Stimulated activated CD4-positive, alpha-beta T cell treated with anti-CD3 and anti-CD28 coated beads, Interleukin-2, amount 100 ng/mL, for 4 hours (primary cell): ENCODE measurements around the gene TK1.

Source experiments
- DNase-seq: peaks from one replicate; pipeline ENCODE4 v3.0.0-alpha.2; 2020; ENCODE audit warnings: low read depth

Gene TK1

DNA sequence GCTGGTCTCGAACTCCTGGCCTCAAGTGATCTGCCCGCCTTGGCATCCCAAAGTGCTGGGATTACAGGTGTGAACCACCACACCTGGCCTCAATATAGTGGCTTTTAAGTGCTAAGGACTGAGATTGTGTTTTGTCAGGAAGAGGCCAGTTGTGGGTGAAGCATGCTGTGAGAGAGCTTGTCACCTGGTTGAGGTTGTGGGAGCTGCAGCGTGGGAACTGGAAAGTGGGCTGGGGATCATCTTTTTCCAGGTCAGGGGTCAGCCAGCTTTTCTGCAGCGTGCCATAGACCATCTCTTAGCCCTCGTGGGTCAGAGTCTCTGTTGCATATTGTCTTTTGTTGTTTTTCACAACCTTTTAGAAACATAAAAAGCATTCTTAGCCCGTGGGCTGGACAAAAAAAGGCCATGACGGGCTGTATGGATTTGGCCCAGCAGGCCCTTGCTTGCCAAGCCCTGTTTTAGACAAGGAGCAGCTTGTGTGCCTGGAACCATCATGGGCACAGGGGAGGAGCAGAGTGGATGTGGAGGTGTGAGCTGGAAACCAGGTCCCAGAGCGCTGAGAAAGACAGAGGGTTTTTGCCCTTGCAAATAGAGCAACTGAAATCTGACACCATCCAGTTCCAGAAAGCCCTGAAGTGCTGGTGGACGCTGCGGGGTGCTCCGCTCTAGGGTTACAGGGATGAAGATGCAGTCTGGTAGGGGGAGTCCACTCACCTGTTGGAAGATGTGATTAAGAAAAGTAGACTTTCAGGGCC, 32.7 kb upstream of the TK1 start:
- DNase-seq, result no peak

DNA sequence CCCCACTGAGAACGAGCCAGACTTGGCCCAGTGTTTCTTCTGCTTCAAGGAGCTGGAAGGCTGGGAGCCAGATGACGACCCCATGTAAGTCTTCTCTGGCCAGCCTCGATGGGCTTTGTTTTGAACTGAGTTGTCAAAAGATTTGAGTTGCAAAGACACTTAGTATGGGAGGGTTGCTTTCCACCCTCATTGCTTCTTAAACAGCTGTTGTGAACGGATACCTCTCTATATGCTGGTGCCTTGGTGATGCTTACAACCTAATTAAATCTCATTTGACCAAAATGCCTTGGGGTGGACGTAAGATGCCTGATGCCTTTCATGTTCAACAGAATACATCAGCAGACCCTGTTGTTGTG, 27.8 kb upstream of the TK1 start:
- no peak for DNase-seq

DNA sequence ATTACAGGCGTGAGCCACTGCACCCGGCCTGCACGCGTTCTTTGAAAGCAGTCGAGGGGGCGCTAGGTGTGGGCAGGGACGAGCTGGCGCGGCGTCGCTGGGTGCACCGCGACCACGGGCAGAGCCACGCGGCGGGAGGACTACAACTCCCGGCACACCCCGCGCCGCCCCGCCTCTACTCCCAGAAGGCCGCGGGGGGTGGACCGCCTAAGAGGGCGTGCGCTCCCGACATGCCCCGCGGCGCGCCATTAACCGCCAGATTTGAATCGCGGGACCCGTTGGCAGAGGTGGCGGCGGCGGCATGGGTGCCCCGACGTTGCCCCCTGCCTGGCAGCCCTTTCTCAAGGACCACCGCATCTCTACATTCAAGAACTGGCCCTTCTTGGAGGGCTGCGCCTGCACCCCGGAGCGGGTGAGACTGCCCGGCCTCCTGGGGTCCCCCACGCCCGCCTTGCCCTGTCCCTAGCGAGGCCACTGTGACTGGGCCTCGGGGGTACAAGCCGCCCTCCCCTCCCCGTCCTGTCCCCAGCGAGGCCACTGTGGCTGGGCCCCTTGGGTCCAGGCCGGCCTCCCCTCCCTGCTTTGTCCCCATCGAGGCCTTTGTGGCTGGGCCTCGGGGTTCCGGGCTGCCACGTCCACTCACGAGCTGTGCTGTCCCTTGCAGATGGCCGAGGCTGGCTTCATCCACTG, 27.3 kb upstream of the TK1 start, which contains the start of gene BIRC5:
Gene BIRC5, plus strand, starts transcription at position 238 of the 690 bp plus-strand sequence. Its CDS starts 64 bp downstream, at position 302.
- DNase-seq, result peak; percentile 84

DNA sequence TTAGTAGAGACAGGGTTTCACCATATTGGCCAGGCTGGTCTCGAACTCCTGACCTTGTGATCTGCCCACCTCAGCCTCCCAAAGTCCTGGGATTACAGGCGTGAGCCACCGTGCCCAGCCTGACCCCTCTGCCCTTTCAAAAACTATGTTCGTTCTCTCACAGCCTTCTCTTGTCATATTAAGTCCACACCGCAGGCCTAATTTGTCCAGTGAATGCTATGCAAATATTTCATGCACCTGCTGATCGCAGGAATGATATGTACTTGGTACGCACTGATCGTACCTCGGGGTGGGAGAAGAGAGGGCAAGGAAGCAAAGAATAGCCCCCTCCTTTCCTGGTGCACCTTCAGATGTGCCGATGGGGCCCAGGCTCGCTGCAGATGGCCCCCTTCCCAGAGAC, 24.2 kb upstream of the TK1 start:
- no peak for DNase-seq

DNA sequence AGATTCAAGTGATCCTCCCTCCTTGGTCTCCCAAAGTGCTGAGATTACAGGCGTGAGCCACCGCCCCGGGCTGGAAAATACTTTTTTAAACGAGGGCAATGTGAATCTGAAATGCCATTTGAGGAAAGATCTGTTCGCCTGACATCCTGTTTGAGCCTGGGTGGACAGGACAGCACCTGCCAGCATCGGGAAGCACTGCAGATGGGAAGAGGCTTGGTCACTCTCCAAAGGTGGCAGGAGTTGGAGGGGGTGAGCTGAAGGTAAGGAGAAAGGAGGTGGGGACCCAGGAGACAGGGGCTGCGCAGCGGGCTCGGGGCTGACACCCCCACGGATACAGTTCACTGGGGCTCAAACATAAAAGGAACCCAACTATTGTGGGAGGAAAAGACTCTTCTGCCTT, 23.3 kb upstream of the TK1 start:
- DNase-seq, result no peak

DNA sequence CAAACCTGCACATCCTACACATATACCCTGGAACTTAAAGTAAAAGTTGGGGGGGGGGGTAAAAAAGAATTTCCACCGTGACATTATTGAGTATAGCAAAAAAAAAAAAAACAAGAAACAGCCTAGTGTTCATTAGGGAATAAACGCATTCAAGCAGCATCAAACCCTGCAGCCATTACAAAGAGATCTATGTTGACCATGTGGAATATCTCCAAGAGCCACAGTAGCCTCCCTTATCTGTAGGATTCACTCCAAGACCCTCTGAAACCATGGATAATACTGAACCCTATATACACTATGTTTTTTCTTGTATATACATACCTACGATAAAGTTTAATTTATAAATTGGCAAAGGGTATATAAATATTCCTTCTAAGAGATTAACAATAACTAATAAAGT, 21.6 kb upstream of the TK1 start:
- no peak for DNase-seq

DNA sequence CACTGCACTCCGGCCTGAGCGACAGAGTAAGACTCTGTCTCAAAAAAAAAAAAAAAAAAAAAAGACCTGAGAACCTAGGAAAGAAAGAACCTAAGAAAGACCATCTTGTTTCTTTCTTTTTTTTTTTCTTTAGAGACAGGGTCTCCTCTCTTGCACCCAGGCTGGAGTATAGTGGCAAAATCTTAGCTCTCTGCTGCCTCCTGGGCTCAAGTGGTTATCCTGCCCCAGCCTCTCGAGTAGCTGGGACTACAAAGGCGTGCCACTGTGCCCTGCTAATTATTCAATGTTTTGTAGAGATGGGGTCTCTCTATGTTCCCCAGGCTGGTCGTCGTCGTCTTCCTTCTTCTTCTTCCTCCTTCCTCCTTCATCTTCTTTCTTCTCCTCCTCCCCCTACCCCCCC, 19.4 kb upstream of the TK1 start:
- DNase-seq, result no peak

DNA sequence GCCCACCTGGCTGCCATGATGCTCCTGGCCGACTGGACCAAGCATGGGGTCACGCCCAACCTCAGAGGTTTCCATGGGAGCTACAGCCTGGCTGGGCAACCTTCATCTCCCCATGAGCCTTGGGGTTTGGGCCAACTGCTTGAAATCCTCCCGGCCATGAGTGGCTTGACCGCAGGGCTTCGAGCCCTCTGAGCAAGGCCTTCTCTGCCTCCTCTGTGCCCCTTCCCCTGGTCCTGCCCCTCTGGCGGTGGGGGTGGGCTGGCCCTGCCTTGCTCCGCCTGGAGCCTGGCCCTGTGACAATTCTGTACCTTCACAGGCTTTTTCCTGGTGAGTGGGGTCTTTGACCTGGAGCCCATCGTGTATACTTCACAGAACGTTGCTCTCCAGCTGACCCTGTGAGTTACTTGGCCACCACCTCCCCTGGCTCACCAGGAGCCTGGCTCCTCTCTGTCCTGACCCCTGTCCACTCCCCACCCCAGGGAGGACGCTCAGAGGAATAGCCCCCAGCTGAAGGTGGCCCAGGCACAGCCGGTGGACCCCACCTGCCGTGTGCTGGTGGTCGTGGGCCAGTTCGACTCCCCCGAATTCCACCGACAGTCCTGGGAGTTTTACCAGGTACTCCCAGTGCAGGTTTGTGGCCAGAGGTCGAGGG, 18.4 kb upstream of the TK1 start:
- no peak for DNase-seq

DNA sequence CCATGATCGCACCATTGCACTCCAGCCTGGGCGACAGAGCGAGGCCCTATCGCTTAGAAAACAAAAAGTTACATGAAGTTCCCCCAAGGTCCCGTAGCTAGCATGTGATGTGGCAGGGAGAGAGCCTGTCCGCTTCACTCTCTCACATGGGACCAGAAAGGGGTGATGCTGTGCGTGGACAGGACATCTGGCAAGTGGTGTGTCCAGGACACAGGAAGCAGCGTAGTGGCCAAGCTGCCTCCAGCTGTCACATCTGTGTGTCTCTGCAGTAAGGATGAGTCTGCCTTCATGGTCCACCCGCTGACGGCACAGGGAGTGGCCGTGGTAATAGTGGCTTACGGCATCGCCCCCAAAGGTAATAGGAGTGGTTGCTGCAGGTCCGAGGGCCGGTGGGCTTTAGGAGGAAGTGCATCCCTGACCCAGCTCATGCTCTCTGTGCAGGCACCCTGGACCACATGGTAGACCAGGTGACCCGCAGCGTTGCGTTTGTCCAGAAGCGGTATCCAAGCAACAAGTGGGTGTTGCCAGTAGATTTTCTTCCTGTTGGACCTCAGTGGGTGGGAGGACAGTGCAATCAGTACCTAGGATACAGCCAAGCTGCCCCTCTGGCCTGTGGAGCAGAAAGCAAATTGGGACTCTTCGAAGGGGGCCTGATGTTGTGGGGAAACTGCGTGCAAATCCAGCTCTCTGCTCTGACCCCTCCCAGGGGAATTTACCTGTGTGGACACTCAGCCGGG, 17.7 kb upstream of the TK1 start:
- no peak for DNase-seq

DNA sequence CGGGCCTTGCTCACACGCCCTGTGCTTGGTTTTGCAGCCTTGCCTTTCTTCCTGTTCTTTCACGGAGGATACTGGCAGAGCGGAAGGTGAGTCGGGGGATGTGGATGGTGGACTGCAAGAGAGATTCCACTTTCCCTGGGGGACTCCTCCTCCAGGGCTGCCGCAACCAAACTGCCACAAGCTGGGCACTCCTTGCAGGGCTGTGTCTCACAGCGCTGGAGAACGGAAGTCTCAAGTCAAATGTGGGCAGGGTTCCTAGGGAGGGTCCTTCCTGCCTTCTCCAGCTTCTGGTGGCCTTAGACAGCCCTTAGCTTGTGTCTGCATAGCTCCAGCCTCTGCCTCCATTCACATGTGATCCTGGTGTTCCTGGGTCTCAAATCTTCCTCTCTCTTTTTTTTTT, 15.8 kb upstream of the TK1 start:
- DNase-seq, result no peak

DNA sequence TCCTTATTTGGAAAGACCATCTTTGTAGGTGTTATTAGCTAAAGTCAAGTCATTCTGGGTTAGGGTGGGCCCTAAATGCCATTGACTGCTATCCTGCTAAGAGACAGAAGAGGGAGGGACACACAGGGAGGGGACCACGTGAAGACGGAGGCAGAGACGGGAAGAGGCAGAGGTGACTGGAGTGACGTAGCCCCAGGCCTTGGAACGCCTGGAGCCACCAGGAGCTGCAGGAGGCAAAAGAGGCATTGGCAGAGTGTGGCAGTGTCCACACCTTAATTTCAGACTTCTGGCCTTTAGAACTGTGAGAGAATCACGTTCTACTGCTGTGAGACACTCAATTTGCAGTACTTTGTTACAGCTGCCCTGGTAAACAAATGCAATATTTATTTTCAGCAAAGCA, 13.6 kb upstream of the TK1 start:
- DNase-seq, result no peak

DNA sequence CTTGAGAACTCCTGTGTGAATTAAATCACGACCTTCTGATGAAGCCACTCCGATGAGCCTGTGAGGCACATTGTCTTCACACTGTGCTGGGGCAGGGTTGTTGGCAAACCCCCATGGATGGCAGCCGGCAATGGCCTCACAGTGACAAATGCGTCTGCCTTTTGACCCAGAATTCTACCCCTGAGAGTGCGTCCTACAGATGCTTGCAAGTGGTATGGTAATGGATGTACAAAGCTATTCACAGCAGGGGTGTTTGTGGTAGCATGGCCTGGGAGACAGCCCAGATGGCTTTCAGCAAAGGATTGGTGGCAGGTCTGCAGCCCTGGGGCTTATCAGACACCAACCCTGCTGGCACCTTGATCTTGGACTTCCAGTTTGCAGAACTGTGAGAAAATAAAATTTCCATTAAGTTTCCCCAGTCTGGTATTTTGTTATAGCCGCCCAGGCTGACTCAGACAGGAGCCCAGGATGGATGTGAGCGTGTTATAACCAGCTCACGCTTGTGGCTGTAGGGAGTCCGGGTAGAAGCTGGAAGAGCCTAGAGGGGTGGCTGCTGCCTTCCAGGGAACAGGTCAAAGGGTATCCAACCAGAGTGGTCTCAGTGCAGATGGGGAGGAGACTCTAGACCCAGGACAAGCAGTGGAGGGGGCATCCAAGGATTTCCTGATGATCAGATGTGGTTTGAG, 10.4 kb upstream of the TK1 start:
- DNase-seq, result no peak

DNA sequence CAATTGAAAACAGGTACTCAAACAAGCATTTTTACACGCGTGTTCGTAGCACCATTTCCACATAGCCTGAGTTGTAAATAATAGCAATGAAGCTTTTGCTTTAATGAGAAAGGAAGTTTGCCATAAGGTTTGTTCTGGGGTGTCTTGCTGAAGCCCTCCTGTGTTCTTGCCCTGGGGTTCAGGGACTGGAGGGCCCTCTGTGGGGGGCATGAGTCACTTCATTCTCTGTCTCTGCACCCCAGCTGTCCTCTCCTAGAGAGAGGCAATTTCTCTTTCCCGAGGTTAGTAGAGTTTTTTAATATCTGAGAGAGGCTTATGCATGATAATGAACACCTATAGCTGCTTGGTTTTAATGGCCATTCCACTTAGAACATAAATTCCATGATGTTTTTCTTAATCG, 9.9 kb upstream of the TK1 start:
- no peak for DNase-seq

DNA sequence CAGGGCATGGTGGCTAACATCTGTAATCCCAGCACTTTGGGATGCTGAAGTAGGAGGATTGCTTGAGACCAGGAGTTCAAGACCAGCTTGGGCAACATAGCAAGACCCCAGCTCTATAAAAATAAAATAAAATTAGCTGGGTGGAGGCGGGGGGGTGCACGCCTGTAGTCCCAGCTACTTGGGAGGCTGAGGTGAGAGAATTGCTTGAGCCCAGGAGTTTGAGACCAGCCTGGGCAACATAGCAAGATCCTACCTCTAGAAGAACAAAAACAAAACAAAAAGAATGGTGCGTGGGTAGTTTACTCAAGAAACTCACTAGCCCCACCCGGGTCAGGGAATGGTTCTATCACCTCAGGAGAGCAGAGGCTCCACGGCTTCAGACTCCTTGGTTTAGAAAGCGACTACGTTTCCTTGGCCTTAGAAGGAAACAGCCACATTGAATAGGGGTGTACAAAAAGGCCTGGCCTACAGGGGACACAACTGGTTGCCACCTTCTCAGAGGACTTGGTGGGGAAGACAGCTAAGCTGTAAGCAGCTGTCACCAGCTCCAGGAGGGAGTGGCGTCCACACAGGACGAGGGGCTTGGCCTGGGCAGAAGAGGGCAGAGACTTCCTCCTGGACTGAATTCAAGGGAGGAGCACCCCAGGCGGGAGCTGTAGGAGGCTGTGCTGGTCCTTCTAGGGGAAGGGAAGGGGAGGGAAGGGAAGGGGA, 716 bp downstream of the TK1 start:
- no peak for DNase-seq

DNA sequence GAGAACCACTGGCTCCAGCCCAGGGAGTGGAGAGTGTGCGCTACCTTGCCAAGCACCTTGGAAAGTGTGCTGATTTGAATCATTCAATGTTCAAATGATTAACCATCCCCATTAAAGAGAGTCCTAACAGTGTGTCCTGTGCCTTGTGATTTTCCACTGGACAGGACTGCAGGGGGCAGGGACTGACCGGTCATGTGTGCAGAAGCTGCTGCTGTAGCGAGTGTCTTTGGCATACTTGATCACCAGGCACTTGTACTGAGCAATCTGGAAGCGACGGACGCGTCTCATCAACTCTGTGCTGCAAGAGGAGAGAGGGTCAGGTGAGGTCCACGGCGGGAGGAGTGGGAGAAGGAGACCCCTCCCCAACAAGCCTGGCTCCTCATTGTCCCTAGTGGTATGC, 2.0 kb downstream of the TK1 start:
- no peak for DNase-seq

DNA sequence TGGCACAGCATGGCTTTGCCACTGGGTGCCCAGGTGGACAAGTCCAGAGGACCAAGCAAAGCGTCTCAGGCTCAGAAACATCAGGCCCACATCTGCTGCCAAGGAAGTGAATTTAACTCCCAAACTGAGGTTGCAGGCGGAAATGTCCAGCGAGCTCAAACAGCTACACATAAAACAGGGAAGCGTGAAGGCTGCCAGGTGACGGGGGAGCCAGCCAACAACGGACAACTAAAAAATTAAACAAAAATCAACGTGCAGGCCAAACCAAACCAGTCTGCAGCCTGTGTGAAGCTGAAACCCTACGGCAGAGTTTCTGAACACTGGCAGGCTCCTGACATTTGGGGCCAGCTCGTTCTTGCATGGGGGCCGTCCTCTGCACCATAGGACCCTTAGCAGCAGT, 2.5 kb downstream of the TK1 start:
- DNase-seq, result no peak

DNA sequence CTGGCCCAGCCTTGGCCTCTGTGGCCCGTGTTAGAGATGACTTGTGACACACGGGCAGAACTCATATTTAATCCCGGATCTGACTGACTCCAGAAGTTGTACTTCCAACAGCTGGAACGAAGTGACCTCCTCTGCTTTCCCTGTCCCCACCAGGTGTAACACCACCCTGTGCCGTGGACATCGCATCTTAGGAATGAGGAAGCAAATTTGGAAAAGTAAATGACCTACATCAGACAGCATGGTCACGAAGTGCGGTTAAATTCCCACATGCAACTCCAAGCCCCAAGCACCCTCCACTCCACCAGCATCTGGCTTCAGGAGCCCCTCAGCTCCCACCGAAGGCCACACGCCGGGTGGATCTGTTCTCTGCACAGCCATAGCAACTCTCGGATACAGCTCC, 2.9 kb downstream of the TK1 start:
- no peak for DNase-seq

DNA sequence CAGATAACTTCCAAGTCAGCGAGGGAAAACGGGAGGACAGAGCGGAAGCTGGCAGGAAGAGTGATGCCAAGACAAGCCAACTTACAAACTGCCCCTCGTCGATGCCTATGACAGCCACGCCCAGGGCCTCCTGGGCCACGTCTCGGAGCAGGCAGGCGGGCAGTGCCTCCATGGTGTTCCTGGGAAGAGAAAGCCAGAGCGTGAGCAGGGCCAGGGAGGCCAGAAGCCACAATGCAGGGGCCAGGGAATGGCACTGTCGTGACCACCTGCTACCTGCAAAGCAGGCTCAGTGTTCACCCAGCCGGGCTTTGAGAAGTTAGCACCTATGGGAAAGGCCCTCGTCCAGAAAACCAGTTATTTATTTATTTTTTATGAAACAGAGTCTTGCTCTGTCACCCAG, 4.3 kb downstream of the TK1 start:
- DNase-seq, result no peak

DNA sequence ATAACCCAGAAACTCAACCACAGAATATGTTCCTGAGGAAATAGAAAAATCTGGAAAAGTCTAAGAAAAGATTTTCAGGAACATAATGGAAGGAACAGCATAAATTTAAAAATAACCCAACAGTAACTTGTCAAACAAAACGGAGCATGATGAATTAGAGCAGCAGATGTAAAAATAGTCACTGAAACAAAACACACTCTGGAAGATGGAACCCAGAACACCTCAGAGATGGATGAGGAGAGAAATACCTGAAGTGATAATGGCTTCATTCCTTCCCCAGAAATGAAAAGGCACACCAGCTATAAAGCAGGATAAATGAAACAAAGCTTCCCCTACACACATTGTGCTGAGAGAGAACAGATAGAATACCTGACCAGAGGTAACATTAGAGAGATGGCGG, 6.3 kb downstream of the TK1 start:
- no peak for DNase-seq

DNA sequence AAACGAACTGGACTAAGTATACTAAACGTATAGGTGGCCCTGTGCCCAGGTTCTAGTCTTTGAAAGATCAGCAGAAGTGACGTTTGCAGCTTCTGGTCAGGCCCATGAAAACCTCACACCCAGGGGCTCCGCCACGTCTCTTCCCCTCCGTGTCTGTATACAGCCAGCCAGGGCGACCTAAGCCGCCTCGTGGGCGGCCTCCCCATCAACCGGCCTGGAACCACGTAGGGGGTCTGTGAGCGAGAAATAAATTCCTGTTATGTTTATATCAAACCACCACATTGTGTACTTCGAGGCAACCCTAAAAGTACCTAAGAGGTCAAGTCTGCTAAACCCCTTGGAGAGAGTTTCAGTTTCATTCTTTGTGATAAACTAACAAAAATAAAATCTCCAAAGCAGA, 6.8 kb downstream of the TK1 start:
- DNase-seq, result no peak

DNA sequence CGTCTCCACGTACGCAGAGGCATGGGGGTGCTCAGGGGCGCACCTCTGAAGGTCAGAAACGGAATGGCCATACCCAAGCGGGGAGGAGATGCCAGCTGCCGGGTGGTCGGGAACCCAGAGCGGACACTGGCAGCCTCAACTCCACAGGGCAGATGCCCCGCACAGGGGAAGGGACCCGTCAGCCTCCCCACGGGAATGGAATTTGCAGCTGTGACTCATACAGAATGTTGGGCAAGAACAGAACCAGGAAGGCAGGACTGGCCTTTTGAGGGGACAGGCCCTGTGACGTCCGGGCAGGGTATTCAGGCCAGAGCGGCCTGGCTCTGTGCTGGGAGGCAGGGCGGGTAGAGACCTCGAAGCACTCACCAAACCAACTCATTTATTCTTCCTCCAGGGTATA, 7.5 kb downstream of the TK1 start:
- DNase-seq, result no peak
